NB4 (cell line): ENCODE results near the gene CGNL1.

Experiments
- MYC ChIP-seq: IDR thresholded peaks from 2 replicates; pipeline ENCODE4 v1.6.1; 2011; ENCODE audit warnings: low read depth, low read length
- POLR2A ChIP-seq: IDR thresholded peaks from 2 replicates; pipeline ENCODE4 v1.6.1; 2011; ENCODE audit warnings: mild to moderate bottlenecking; ENCODE audit not compliant: insufficient read length; ENCODE audit errors: extremely low read depth
- TF ChIP-seq, protein P1 (sequence below): IDR thresholded peaks from 2 replicates; pipeline ENCODE4 v1.6.1; 2011; ENCODE audit warnings: low read depth, low read length
- TF ChIP-seq, protein P2 (sequence below): IDR thresholded peaks from one replicate; pipeline ENCODE4 v1.5.1; 2012; ENCODE audit warnings: low read depth, low read length

DNA sequence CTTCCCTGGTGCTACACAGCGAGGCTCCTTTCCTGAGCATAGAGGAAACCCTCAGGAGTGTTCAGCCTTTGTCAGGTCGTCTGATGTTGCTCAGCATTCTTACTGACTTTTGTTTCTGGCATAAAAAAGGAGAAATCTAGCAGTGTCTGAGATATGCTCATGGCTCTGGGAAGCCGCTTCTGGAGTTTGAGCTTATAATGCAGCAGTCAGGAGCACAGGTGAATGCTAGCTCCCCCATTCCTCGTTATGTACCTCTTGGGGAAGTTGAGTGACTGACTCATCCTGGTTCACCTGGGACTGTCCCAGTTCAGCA, 166.2 kb downstream of the CGNL1 start:
- TF ChIP-seq POLR2A (no peak), MYC (no peak)
- TF ChIP-seq, protein P1, sequence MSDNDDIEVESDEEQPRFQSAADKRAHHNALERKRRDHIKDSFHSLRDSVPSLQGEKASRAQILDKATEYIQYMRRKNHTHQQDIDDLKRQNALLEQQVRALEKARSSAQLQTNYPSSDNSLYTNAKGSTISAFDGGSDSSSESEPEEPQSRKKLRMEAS = no peak
- TF ChIP-seq, protein P2, sequence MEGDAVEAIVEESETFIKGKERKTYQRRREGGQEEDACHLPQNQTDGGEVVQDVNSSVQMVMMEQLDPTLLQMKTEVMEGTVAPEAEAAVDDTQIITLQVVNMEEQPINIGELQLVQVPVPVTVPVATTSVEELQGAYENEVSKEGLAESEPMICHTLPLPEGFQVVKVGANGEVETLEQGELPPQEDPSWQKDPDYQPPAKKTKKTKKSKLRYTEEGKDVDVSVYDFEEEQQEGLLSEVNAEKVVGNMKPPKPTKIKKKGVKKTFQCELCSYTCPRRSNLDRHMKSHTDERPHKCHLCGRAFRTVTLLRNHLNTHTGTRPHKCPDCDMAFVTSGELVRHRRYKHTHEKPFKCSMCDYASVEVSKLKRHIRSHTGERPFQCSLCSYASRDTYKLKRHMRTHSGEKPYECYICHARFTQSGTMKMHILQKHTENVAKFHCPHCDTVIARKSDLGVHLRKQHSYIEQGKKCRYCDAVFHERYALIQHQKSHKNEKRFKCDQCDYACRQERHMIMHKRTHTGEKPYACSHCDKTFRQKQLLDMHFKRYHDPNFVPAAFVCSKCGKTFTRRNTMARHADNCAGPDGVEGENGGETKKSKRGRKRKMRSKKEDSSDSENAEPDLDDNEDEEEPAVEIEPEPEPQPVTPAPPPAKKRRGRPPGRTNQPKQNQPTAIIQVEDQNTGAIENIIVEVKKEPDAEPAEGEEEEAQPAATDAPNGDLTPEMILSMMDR = no peak
